ENCODE data around the gene FBXW11. TPM values are rescaled to one million over a fixed set of nuclear protein-coding genes. Genes with fewer than 3 reads are reported as not detected.

FBXW11 gene
- total and polyA plus RNA-seq, 10 donors: 7.5 to 72.1 (median 54.7) TPM

DNA sequence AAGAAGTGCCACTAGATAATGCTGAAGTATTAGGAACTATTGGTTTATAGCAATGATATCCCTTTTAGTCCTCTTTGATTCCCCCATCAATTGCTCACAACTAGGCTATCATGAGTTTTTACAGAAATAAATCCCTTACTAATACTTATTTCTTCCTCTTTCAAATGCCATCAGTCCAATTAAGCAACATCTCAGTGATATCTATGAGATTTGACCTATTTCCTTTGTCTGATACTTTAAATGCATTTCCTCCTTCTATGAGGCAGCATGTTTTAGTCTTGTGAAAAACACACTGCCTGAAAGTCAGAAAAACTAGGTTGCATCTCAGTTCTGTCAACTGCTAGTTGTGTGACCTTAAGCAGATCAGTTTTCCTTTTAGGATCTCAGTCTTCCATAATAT, 101.6 kb downstream of the FBXW11 start:
- Histone ChIP-seq H3K27ac (no peak overlapping the region), H3K27me3 (replicated peaks in 1 of 7) (no peaks in the 10 kb centered on the region), H3K4me3 (no peak overlapping the region), H3K36me3 (peaks cover 0 to 28% (median 14%) of the 10 kb centered on the region in 6 donors), H3K4me1 (peaks cover 3 to 46% (median 17%) of the 10 kb centered on the region in 6 donors), H3K9me3 (no peaks in the 10 kb centered on the region)
- intact Hi-C loops (cut with DNase I; ENCODE audit: low total_unique reads): loop anchor here (5.0 to 10.0 kb wide), 2 partner anchors 280 to 488 kb away; partner anchors contain the start of gene FGF18
- TF ChIP-seq, protein P1, sequence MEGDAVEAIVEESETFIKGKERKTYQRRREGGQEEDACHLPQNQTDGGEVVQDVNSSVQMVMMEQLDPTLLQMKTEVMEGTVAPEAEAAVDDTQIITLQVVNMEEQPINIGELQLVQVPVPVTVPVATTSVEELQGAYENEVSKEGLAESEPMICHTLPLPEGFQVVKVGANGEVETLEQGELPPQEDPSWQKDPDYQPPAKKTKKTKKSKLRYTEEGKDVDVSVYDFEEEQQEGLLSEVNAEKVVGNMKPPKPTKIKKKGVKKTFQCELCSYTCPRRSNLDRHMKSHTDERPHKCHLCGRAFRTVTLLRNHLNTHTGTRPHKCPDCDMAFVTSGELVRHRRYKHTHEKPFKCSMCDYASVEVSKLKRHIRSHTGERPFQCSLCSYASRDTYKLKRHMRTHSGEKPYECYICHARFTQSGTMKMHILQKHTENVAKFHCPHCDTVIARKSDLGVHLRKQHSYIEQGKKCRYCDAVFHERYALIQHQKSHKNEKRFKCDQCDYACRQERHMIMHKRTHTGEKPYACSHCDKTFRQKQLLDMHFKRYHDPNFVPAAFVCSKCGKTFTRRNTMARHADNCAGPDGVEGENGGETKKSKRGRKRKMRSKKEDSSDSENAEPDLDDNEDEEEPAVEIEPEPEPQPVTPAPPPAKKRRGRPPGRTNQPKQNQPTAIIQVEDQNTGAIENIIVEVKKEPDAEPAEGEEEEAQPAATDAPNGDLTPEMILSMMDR (IDR thresholded peaks at IDR 0.05 in 8 of 11, conservative IDR thresholded peaks at IDR 0.05 in 3 of 11): no peak
- no peak for TF ChIP-seq POLR2A (IDR thresholded peaks at IDR 0.05)
- no peak for DNase-seq

DNA sequence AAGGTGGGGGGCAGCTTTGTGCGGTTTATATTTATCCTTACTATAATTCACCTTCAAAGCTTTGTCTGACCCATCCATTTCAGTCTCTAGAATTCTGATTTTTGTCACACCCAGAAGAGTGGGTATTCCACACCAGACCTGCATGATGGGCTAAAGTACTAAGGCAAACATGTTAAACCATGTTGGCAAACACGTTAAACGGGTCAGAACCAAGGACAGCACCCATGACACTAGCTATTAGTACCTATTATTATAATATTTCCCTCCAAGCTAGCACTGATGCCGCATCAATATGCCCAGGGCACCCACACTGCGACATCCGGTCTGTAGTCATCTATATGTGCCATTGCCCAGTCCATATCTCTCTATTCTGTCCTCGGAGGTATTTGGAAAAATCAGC, 104.7 kb downstream of the FBXW11 start:
- TF ChIP-seq POLR2A (IDR thresholded peaks at IDR 0.05) (no peak), POLR2AphosphoS5 (IDR thresholded peaks at IDR 0.05) (no peak)
- TF ChIP-seq, protein P1 (IDR thresholded peaks at IDR 0.05 in 8 of 11, conservative IDR thresholded peaks at IDR 0.05 in 3 of 11): no peak
- 95 to 97% (median 96%) methylated on average over 7 of the region's 7 CpGs for WGBS, 5 donors
- Histone ChIP-seq H3K9me3 (no peaks in the 10 kb centered on the region), H3K27me3 (replicated peaks in 1 of 7) (no peaks in the 10 kb centered on the region), H3K36me3 (peaks cover 0 to 40% (median 13%) of the 10 kb centered on the region in 6 donors), H3K27ac (no peak overlapping the region), H3K4me1 (peaks cover 0 to 31% (median 12%) of the 10 kb centered on the region in 6 donors), H3K4me3 (no peak overlapping the region)
- intact Hi-C loops (cut with DNase I; ENCODE audit: low total_unique reads): loop anchor here (10.0 kb wide), 1 partner anchor 277 kb away; no protein-coding TSS in a partner anchor
- DNase-seq: no peak

DNA sequence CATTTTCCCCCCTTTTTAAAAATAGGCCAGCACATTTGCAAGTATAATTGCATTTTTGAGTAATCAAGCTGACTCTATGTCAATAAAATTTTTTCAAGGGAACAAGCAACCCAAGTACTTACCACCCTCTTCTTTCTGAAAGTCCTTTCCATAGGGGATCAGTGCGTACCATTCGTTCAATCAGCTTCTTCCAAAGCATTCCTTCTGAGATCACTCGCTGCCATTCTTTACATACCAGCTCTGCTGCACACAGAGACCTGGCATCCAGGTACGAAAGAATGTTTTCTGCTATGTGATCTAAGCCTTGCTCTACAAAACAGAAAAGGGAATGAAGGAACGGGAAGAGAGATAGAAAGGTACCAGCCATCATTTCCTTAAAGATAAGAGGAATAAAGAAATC, 106.6 kb downstream of the FBXW11 start:
- intact Hi-C loops (cut with DNase I; ENCODE audit: low total_unique reads): loop anchor here (10.0 kb wide), 1 partner anchor 275 kb away; no protein-coding TSS in a partner anchor
- no peak for DNase-seq
- Histone ChIP-seq H3K27ac (no peak overlapping the region), H3K27me3 (replicated peaks in 1 of 7) (no peaks in the 10 kb centered on the region), H3K4me1 (peaks cover 0 to 21% (median 2%) of the 10 kb centered on the region in 6 donors), H3K9me3 (no peaks in the 10 kb centered on the region), H3K4me3 (no peak overlapping the region), H3K36me3 (peaks cover 0 to 60% (median 17%) of the 10 kb centered on the region in 6 donors)
- TF ChIP-seq, protein P1 (IDR thresholded peaks at IDR 0.05 in 8 of 11, conservative IDR thresholded peaks at IDR 0.05 in 3 of 11): no peak
- TF ChIP-seq POLR2A (IDR thresholded peaks at IDR 0.05) (no peak), POLR2AphosphoS5 (IDR thresholded peaks at IDR 0.05) (no peak)
- WGBS, 5 donors: 93 to 97% (median 95%) methylated on average over 5 of the region's 5 CpGs

DNA sequence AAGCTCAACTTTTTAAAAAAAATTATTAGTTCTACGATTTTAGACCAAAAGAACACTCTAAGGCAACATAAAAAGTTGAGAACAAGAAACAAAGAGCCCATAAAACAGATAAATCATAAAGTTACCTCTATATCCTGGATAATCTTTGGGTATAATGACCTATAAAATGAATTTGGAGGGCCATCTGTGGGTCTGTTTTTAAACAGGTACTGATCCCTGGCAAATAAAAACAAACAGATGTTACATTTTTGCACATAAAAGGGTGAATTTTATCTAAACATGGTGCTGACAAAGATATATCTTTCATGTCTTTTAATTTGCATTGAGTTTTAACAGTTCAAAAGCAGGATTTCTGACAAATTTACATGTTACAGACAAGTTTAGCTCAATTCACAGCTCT, 107.6 kb downstream of the FBXW11 start:
- no peak overlapping the region for H3K27ac ChIP-seq
- no peak for DNase-seq
- TF ChIP-seq POLR2AphosphoS5 (IDR thresholded peaks at IDR 0.05) (no peak), POLR2A (IDR thresholded peaks at IDR 0.05) (no peak)
- TF ChIP-seq, protein P1 (IDR thresholded peaks at IDR 0.05 in 8 of 11, conservative IDR thresholded peaks at IDR 0.05 in 3 of 11): no peak
- 86 to 96% (median 93%) methylated on average over 1 of the region's 1 CpG for WGBS, 5 donors
- peaks cover 0 to 64% (median 18%) of the 10 kb centered on the region in 6 donors for H3K36me3 ChIP-seq
- peaks cover 0 to 14% (median 0%) of the 10 kb centered on the region in 6 donors for H3K4me1 ChIP-seq
- intact Hi-C loops (cut with DNase I; ENCODE audit: low total_unique reads): no loop called here
- H3K4me3 ChIP-seq: no peak overlapping the region
- H3K9me3 ChIP-seq: no peaks in the 10 kb centered on the region
- H3K27me3 ChIP-seq (replicated peaks in 1 of 7): no peaks in the 10 kb centered on the region

All from spleen (tissue), 11 donors.